HepG2 (cell line): ENCODE data around the gene AGBL2.

Experiments
- BRCA1 ChIP-seq: sonication (generic); formaldehyde crosslinking; IDR thresholded peaks from 2 replicates; pipeline ENCODE4 v1.4.0; 2020; ENCODE audit warnings: missing genetic modification reagents
- CBX1 ChIP-seq: IDR thresholded peaks from one replicate; pipeline ENCODE4 v1.6.1; 2016; ENCODE audit warnings: antibody characterized with exemption, low read depth
- IRF2 ChIP-seq: IDR thresholded peaks from 2 replicates; pipeline ENCODE4 v1.6.1; 2018; ENCODE audit warnings: missing genetic modification reagents, missing compliant biosample characterization
- KLF12 ChIP-seq: sonication (generic); formaldehyde crosslinking; IDR thresholded peaks from 2 replicates; pipeline ENCODE4 v1.4.0; 2020; ENCODE audit warnings: missing genetic modification reagents, borderline replicate concordance
- POLR2A ChIP-seq, 2 experiments: IDR thresholded peaks; 2 replicates each; pipeline ENCODE4 v1.6.1; 2011; ENCODE audit warnings: low read depth in 2 of 2, low read length in 2 of 2, mild to moderate bottlenecking in 1 of 2, moderate library complexity in 1 of 2; ENCODE audit not compliant: insufficient read depth in 1 of 2
- POLR2AphosphoS2 ChIP-seq: IDR thresholded peaks from 2 replicates; pipeline ENCODE4 v1.6.1; 2011; ENCODE audit warnings: low read depth, low read length, improper control_type of control experiment
- PRDM10 ChIP-seq: sonication (generic); formaldehyde crosslinking; IDR thresholded peaks from 2 replicates; pipeline ENCODE4 v1.4.0; 2020; ENCODE audit warnings: low read depth, missing genetic modification reagents
- RAD21 ChIP-seq: fragments of 450-650 bp; formaldehyde crosslinking; IDR thresholded peaks from 2 replicates; pipeline ENCODE4 v1.5.0; 2020; ENCODE audit warnings: mild to moderate bottlenecking
- ZNF484 ChIP-seq: sonication (generic); formaldehyde crosslinking; IDR thresholded peaks from 2 replicates; pipeline ENCODE4 v1.5.1; 2020; ENCODE audit warnings: mild to moderate bottlenecking, low read depth, missing genetic modification reagents, borderline replicate concordance
- ZNF777 ChIP-seq: sonication (generic); formaldehyde crosslinking; IDR thresholded peaks from 2 replicates; pipeline ENCODE4 v1.4.0; 2020; ENCODE audit warnings: missing genetic modification reagents
- TF ChIP-seq, protein P1 (sequence below): sonication (generic); formaldehyde crosslinking; IDR thresholded peaks from 2 replicates; pipeline ENCODE4 v1.4.0; 2020; ENCODE audit warnings: mild to moderate bottlenecking, low read depth, missing genetic modification reagents
- TF ChIP-seq, protein P2 (sequence below): IDR thresholded peaks from 2 replicates; pipeline ENCODE4 v1.6.1; 2018; ENCODE audit warnings: missing genetic modification reagents, mild to moderate bottlenecking, missing compliant biosample characterization

- TF ChIP-seq, protein P1, sequence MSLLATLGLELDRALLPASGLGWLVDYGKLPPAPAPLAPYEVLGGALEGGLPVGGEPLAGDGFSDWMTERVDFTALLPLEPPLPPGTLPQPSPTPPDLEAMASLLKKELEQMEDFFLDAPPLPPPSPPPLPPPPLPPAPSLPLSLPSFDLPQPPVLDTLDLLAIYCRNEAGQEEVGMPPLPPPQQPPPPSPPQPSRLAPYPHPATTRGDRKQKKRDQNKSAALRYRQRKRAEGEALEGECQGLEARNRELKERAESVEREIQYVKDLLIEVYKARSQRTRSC (CRISPR knock-in tag) = no peak
- no peak for TF ChIP-seq CBX1
- no peak for TF ChIP-seq ZNF777 (CRISPR knock-in tag)
- no peak for TF ChIP-seq IRF2 (CRISPR knock-in tag)
- no peak for TF ChIP-seq KLF12 (CRISPR knock-in tag)
- TF ChIP-seq PRDM10 (CRISPR knock-in tag) = no peak
- no peak for TF ChIP-seq BRCA1
- no peak for TF ChIP-seq ZNF484 (CRISPR knock-in tag)
- no peak for TF ChIP-seq POLR2A (IDR thresholded peaks at IDR 0.05; ENCODE audit: insufficient read depth in 1 of 2, low read depth in 2 of 2, low read length in 2 of 2)
- TF ChIP-seq RAD21 (CRISPR knock-in tag) = no peak
- TF ChIP-seq, protein P2, sequence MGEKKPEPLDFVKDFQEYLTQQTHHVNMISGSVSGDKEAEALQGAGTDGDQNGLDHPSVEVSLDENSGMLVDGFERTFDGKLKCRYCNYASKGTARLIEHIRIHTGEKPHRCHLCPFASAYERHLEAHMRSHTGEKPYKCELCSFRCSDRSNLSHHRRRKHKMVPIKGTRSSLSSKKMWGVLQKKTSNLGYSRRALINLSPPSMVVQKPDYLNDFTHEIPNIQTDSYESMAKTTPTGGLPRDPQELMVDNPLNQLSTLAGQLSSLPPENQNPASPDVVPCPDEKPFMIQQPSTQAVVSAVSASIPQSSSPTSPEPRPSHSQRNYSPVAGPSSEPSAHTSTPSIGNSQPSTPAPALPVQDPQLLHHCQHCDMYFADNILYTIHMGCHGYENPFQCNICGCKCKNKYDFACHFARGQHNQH = no peak
- TF ChIP-seq POLR2AphosphoS2 = no peak
Observed at GRCh38 chr11:47649276-47649675, 65.9 kb downstream of the AGBL2 start.
